ENCODE data around the gene SETDB1. TPM values are rescaled to one million over a fixed set of nuclear protein-coding genes. Genes with fewer than 3 reads are reported as not detected.
"Not testable (repeated sequence)": the region's sequence is repeated elsewhere in the genome, so short reads cannot be mapped to it uniquely, and the experiment has no call there.

Gene SETDB1
- total RNA-seq, result 10 to 100 TPM; 21.8 to 63.2 (median 54.4) TPM

GRCh38 chr1:150926097-150926741 lies at the start of gene SETDB1:
SETDB1 (plus strand) TSS chr1:150926363; CDS start chr1:150927715, 1,352 bp downstream.
- DNase-seq, result peak; percentile 94 to 96
- Histone ChIP-seq H3K27me3 (no peaks in the 10 kb centered on the region), H3K4me1 (no peaks in the 10 kb centered on the region), H3K36me3 (no peaks in the 10 kb centered on the region), H3K9me3 (no peaks in the 10 kb centered on the region), H3K4me3 (peak within 1 kb of the TSS; percentile 85 to 93), H3K27ac (peak within 1 kb of the TSS; percentile 85 to 91)
- intact Hi-C loops (cut with DNase I; ENCODE audit: low total_unique reads), result no loop called here
- TF ChIP-seq POLR2A (IDR thresholded peaks at IDR 0.05) (peak; percentile 12 to 38), CTCF (IDR thresholded peaks at IDR 0.05) (peak in 2 of 4 experiments; percentile 4 to 29)

- H3K27me3 ChIP-seq; H3K9me3 ChIP-seq; H3K4me3 ChIP-seq; H3K27ac ChIP-seq; H3K4me1 ChIP-seq; H3K36me3 ChIP-seq; intact Hi-C loops (cut with DNase I; ENCODE audit: low total_unique reads); DNase-seq: not testable (repeated sequence)
Measured at GRCh38 chr1:150878931-150879330, 47.2 kb upstream of the SETDB1 start.

- Histone ChIP-seq H3K36me3 (no peaks in the 10 kb centered on the region), H3K4me3 (no peak overlapping the region), H3K9me3 (no peaks in the 10 kb centered on the region), H3K27ac (peak overlapping the region; percentile 66 to 78), H3K27me3 (no peaks in the 10 kb centered on the region), H3K4me1 (no peaks in the 10 kb centered on the region)
- TF ChIP-seq POLR2A (IDR thresholded peaks at IDR 0.05), result no peak
- no peak for TF ChIP-seq CTCF (IDR thresholded peaks at IDR 0.05)
- DNase-seq, result peak in 1 of 2 donors; percentile 35
- intact Hi-C loops (cut with DNase I; ENCODE audit: low total_unique reads), result no loop called here
Measured at GRCh38 chr1:150881331-150882070, 44.7 kb upstream of the SETDB1 start.

GRCh38 chr1:150883121-150883520 lies 43.0 kb upstream of the SETDB1 start:
- H3K27me3 ChIP-seq; intact Hi-C loops (cut with DNase I; ENCODE audit: low total_unique reads); H3K36me3 ChIP-seq; H3K27ac ChIP-seq; DNase-seq; H3K4me1 ChIP-seq; H3K4me3 ChIP-seq; H3K9me3 ChIP-seq: not testable (repeated sequence)

GRCh38 chr1:150887018-150887417 lies 39.1 kb upstream of the SETDB1 start, which contains the start of gene CTXND2:
CTXND2 (plus strand) TSS chr1:150887136; CDS start chr1:150912315, 25,179 bp downstream.
- H3K27me3 ChIP-seq, result no peaks in the 10 kb centered on the region

More at GRCh38 chr1:150887018-150887417, 39.1 kb upstream of the SETDB1 start, which contains the start of gene CTXND2:
- Histone ChIP-seq H3K4me1 (no peaks in the 10 kb centered on the region), H3K4me3 (no peak within 1 kb of the TSS), H3K9me3 (no peaks in the 10 kb centered on the region), H3K36me3 (no peaks in the 10 kb centered on the region), H3K27ac (no peak within 1 kb of the TSS)
- DNase-seq, result no peak
- intact Hi-C loops (cut with DNase I; ENCODE audit: low total_unique reads), result no loop called here
- TF ChIP-seq POLR2A (IDR thresholded peaks at IDR 0.05) (no peak), CTCF (IDR thresholded peaks at IDR 0.05) (no peak)
